GM12801 (cell line): ENCODE results near the gene CAPN9.

Experiments
- CTCF ChIP-seq: IDR thresholded peaks from one replicate; pipeline ENCODE4 v1.5.1; 2011; ENCODE audit warnings: control low read depth; ENCODE audit not compliant: insufficient read length; ENCODE audit errors: extremely low read depth

Gene CAPN9

GRCh38 chr1:230737622-230738262, 9.4 kb upstream of the CAPN9 start:
- TF ChIP-seq CTCF = no peak

GRCh38 chr1:230739564-230740290, 7.5 kb upstream of the CAPN9 start:
- no peak for TF ChIP-seq CTCF

- TF ChIP-seq CTCF = no peak
These were observed 3.3 kb upstream of the CAPN9 start for GRCh38 chr1:230743899-230744298.

- no peak for TF ChIP-seq CTCF
These were observed 2.8 kb upstream of the CAPN9 start for GRCh38 chr1:230744382-230744781.

GRCh38 chr1:230745071-230745470, 2.1 kb upstream of the CAPN9 start:
- TF ChIP-seq CTCF = no peak

GRCh38 chr1:230746617-230747016, 571 bp upstream of the CAPN9 start:
- no peak for TF ChIP-seq CTCF

- no peak for TF ChIP-seq CTCF
These were observed 957 bp downstream of the CAPN9 start for GRCh38 chr1:230747890-230748800.
